Stimulated activated CD4-positive, alpha-beta T cell treated with anti-CD3 and anti-CD28 coated beads, TNF-alpha, amount 100 ng/mL, for 1 hour (primary cell): ENCODE measurements around the gene POLE.

Experiments used
- DNase-seq, 3 donors: peaks; one replicate each; pipeline ENCODE4 v3.0.0-alpha.2; 2020; ENCODE audit warnings: low read depth in 3 of 3, low spot score in 1 of 3

POLE gene

DNA sequence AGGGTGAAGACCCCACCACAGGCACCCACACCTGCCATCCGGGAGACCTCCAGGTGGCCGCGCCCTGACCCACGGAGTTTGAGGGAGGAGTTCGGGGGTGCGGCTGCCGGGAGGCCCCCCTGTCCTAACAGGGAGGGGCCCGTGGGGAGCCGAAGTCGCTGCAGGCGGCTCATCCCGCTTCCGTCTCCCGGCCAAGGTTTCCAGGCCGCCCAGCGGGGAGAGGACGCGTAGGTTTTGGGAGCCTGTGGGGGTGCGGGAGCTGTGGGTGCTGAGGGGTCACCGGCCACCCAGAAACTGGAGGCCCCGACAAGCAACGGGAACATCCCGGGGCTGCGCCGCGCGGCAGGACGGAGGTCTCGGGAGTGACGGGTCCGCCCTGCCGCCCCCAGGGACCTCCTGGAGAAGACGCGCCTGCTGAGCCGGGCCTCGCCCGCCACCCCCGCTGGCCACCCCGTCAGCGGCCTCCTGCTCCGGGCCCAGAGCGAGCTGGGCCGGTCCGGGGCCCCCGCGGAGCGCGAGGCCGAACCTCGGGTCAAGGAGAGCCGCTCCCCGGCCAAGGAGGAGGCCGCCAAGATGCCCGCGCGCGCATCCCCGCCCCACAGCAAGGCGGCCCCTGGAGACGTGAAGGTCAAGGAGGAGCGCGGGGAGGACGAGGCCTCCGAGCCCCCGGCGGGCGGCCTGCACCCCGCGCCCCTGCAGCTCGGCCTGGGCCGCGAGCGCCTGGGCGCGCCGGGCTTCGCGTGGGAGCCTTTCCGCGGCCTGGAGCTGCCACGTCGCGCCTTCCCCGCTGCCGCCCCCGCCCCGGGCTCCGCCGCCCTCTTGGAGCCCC lies 104.3 kb downstream of the POLE start:
- no peak for DNase-seq

DNA sequence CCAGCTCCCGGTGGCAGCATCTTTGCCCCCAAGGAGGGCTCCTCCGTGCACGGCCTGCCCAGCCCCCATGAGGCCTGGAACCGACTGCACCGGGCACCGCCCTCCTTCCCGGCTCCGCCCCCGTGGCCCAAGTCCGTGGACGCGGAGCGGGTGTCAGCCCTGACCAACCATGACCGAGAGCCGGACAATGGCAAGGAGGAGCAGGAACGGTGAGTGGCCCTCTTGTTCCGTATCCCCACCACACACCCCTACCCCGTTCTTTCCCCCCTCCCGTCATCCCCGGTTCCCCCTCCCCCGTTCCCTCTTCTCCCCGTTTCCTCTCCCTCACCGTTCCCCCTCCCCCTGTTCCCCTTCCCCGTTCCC lies 105.1 kb downstream of the POLE start:
- no peak for DNase-seq

DNA sequence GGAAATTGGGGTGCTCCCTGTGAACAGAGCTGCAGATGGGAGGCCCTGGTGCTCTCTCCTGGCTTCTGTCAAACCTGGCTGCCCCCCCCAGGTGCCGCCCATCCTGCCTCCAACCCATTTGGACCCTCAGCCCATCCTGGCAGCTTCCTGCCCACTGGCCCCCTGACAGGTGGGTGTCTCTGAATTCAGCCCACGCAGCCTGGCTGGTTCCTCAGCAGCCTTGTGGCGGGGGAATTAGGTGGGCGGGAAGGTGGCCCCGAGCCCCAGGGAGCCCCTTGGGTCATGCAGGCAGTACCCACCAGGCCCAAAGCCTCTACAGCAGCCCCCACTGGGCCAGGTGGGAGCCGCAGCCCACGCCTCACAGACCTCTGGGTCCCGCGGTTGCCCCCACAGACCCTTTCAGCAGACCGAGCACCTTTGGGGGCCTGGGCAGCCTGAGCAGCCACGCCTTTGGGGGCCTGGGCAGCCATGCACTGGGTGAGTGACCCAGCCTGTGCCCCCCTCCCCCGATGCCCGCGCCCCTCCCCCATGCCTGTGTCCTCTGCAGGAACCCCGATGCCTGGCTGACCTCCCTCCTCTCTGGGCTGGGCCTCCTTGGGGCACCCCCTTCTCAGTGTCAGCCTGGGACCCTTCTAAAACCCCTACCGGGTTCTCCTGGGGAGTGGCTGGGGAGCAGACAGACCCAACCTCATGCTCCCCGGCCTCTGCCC lies 105.6 kb downstream of the POLE start:
- no peak for DNase-seq

DNA sequence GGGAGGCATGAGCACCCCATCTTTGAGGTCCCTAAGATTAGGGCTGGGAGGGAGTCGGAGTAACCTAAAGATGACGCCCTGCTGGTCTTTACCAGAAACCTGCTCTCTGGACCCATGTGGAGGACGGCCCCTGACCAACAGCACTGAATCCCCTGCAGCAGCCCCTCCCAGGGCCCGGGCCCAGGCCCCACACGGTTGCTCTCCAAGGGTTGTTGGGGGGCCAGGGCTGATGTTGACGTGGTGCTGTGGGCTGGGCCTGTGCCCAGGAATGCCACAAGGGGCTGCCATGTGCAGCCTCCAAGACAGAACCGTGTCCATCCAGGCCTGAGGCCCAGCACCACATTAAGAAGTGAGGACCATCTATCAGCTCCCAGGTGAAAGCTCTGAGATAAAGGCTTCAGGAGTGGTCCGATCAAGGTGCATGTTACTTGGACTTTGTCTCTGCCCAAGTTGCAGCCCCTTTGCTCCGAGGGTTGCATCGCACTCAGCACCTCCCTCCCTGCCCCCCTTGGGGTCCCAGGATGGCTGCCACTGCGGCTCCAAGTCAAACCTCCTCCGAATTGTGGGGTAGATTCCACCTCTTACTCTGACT lies 106.3 kb downstream of the POLE start:
- DNase-seq: no peak

DNA sequence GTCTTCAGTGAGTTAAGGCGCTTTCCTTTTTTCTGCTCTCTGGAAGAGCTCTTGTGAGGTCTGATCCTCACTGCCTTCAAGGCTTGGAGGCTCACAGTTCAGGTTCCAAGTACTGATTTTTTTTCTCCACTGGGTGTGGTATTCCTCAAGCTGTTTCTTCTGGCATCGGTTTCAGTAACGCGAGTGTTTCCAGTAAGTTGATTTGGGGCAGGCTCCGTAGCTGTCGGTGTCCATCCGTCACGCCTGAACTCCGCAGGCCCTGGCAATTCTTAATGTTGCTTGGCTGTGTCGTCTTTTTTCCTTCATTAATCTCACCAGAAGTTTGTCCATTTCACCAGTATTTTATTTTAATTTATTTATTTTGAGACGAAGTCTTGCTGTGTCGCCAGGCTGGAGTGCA lies 107.4 kb downstream of the POLE start:
- no peak for DNase-seq

DNA sequence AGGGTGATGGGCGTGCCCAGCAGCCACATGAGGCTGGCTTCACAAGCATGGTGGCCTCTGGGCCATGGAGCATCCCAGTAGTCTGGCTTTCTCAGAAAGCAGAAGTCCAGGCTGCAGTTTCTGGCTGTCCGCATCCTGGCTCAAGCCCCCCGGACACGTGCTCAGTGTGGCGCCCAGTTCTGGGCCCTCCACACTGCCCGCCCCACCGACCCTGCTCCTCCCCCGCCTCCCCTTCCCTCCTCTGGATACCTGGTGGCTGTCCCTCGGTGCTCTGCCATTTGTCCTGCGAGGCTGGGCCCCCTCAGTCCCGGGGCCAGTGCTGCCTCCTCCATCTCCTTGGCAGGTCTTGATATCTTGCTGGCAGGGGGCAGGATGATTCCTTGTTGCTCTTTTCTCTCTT lies 108.3 kb downstream of the POLE start:
- no peak for DNase-seq

DNA sequence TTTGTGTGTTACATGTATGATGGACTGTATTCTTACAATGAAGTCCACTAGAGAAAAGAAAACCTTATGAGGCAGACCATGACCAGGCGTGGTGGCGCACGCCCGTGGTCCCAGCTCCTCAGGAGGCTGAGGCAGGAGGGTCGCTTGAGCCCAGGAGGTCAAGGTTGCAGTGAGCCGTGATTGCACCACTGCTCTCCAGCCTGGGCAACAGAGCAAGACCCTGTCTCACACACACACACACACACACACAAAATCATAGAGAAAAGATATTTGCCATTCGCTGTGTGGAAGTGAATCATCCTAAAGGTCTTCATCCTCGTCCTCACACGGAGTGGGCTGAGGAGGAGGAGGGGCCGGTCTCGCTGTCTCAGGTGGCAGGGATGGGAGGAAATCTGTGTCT lies 109.0 kb downstream of the POLE start:
- DNase-seq: no peak

DNA sequence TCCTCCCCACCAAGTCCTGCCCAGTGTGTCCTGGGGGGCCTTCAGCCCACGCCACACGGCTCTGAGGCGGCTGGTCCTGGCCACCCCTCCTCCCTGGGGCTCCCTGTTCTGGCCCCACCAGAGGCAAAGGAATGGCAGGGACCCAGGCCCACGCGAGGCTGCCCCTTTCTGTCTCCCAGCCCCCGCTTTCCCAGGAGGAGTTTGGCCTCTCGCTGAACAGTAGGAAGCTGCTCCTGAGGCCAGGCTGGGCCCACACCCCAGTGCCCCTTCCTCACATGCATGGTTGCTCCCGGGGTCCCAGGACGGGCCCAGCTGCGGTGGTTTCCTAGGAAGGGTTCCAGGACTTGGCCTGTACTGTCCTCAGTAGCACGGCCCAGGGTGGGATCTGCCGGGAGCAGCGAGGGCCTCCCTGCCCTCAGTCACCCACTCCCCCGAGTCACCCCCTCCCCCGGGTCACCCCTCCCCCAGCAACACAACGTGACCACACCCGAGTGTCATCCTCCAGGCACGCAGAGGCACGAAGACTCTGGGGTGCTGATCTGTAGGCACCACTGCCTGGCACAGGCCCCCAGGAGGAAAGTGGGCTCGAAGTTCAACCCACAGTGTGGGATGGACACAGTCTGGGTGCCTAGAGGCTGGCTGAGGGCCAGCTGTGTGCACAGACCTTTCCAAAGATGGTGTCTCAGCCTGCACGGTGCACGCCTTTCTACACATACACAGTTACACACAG lies 109.8 kb downstream of the POLE start:
- no peak for DNase-seq

DNA sequence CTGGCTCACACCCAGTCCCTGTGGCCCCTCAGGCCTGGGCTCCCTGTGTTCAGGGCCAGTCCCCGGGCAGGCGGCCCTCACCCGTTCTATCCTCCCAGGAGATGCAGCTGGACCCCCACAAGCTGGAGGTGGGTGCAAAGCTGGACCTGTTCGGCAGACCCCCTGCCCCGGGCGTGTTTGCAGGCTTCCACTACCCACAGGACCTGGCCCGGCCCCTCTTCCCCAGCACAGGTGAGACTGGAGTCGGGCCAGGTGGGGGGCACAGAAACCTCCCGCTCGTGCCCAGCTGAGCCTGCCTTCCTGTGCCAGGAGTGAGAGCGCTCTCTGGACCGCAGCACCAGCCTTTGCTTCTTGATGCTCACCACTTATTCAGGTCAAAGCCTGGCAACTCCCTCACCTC lies 110.4 kb downstream of the POLE start:
- no peak for DNase-seq

DNA sequence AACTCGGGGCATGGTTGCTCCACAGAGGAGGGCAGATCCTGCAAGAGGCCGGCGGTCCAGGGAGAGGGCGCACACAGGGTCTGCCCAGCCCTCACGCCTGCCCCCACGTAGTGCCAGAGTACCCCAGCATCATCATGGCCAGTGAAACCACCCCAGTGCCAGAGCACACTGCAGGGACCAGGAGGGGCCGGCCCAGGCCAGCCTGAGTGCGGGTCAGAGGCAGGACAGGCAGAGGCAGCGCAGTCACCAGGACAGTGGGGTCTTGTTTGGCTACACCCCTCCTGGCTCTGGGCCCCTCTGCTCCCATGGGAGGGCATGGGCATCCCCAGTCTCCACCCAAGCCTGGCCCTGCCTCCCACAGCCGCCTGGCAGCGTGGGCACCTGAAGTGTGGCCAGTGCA lies 111.5 kb downstream of the POLE start:
- no peak for DNase-seq

DNA sequence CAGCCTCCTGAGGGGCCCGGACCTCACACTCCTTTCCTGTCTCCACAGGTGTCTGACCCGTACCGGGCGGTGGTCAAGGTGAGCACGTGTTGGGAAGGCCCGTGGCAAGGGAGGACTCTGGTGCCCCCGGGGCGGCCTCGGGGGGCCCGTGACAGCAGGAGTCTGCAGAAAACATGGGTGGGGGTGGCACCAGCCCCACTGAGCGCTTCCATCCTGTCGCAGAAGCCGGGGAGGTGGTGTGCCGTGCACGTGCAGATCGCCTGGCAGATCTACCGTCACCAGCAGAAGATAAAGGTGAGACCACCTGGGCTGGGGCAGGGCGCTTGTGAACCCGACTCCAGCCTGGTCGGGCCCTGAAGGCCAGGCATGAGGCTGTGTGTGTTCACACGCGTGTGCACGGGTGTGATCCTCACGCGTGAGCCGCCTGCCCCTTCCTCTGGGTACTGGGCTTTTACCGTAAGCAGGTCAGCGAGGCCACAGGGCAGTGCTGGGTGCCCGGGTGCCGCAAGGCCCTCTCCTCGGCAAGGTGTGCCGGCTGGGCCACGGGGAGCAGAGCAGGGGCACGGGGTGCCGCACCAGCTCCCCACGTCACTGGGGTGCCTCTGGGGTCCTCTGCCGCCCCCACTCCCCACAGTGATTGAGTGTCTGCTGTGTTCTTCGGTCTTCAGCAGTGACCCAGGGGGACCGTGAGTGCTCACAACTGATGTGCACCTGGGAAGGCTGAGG lies 112.7 kb downstream of the POLE start:
- DNase-seq: no peak
